T-cell (primary cell): ENCODE measurements around the gene DUOX2. TPM values are rescaled to one million over a fixed set of nuclear protein-coding genes. Genes with fewer than 3 reads are reported as not detected.
"Not testable (repeated sequence)": the region's sequence is repeated elsewhere in the genome, so short reads cannot be mapped to it uniquely, and the experiment has no call there.

Source experiments
- ATAC-seq, 4 experiments: fragments of 200-7000 bp in 3 of 4; fragments of 150-1000 bp in 1 of 4; cut with Tn5 transposase; replicated peaks in 1 of 4; 1 replicate in 3 of 4; 2 replicates in 1 of 4; pipeline ENCODE4 v1.10.0; 2021; ENCODE audit warnings: moderate library complexity in 3 of 4, mild to moderate bottlenecking in 2 of 4, moderate number of reproducible peaks in 1 of 4
- CTCF ChIA-PET, 2 donors: fragments of 300-600 bp; sonication (Branson Sonifier 250); formaldehyde crosslinking; loops; one replicate each; lab custom pipeline; 2022; ENCODE audit warnings: antibody characterized with exemption in 2 of 2; lab: Charles Lee
- POLR2A ChIA-PET, 2 donors: fragments of 300-600 bp; sonication (Branson Sonifier 250); formaldehyde crosslinking; loops; one replicate each; lab custom pipeline; 2022; ENCODE audit warnings: antibody characterized with exemption in 2 of 2; lab: Charles Lee
- DNase-seq, 35 experiments: peaks; one replicate each; pipeline versions ENCODE4 v3.0.0 to v3.0.0-alpha.2; 2013 to 2023
- H3K27ac ChIP-seq: one replicate; pipeline ENCODE4 v1.5.1; 2013; ENCODE audit warnings: low read length
- H3K27me3 ChIP-seq, 2 experiments: replicated peaks in 1 of 2; 1 replicate in 1 of 2; 2 replicates in 1 of 2; pipeline versions ENCODE4 v1.6.1 to v1.7.0; 2013; ENCODE audit warnings: low read length in 1 of 2, mixed read lengths in 1 of 2; ENCODE audit not compliant: control insufficient read depth in 2 of 2, insufficient read depth in 2 of 2; ENCODE audit errors: extremely low read depth in 1 of 2
- H3K36me3 ChIP-seq, 2 donors: 1 replicate in 1 of 2; 2 replicates in 1 of 2; pipeline versions ENCODE4 v1.6.1 to v1.7.0; 2013; ENCODE audit warnings: low read length in 1 of 2; ENCODE audit not compliant: control insufficient read depth in 2 of 2, insufficient read depth in 1 of 2; ENCODE audit errors: extremely low read depth in 1 of 2
- H3K4me1 ChIP-seq, 2 experiments: 1 replicate in 1 of 2; 2 replicates in 1 of 2; pipeline versions ENCODE4 v1.6.1 to v1.7.0; 2013; ENCODE audit warnings: low read length in 2 of 2, mixed read lengths in 1 of 2; ENCODE audit not compliant: insufficient read depth in 2 of 2, control insufficient read depth in 1 of 2; ENCODE audit errors: extremely low read depth in 1 of 2
- H3K4me3 ChIP-seq, 2 donors: 1 replicate in 1 of 2; 2 replicates in 1 of 2; pipeline versions ENCODE4 v1.5.1 to v1.7.0; 2013; ENCODE audit warnings: mild to moderate bottlenecking in 2 of 2, low read length in 1 of 2, moderate library complexity in 1 of 2; ENCODE audit not compliant: control insufficient read depth in 1 of 2; ENCODE audit errors: extremely low read depth in 1 of 2
- H3K9me3 ChIP-seq: 2 replicates; pipeline ENCODE4 v1.7.0; 2013
- H3K27ac Mint-ChIP-seq, 2 donors: one replicate each; pipeline ENCODE4 v1.8.0; 2020 to 2021; ENCODE audit warnings: mild to moderate bottlenecking in 2 of 2, mixed read lengths in 2 of 2
- H3K27me3 Mint-ChIP-seq, 2 donors: one replicate each; pipeline ENCODE4 v1.8.0; 2021 to 2022; ENCODE audit warnings: mixed read lengths in 2 of 2
- H3K36me3 Mint-ChIP-seq: one replicate; pipeline ENCODE4 v1.8.0; 2021; ENCODE audit warnings: mixed read lengths
- H3K4me1 Mint-ChIP-seq, 3 donors: one replicate each; pipeline ENCODE4 v1.8.0; 2020 to 2022; ENCODE audit warnings: mixed read lengths in 3 of 3, mild to moderate bottlenecking in 1 of 3
- H3K4me3 Mint-ChIP-seq, 3 donors: one replicate each; pipeline ENCODE4 v1.8.0; 2020 to 2022; ENCODE audit warnings: mild to moderate bottlenecking in 3 of 3, mixed read lengths in 3 of 3, moderate library complexity in 3 of 3
- H3K9me3 Mint-ChIP-seq, 3 donors: one replicate each; pipeline ENCODE4 v1.8.0; 2020 to 2022; ENCODE audit warnings: mixed read lengths in 3 of 3
- WGBS: methylation state at CpG from one replicate; pipeline ENCODE4 v1.1.5; 2013; ENCODE audit warnings: missing lambda C conversion rate; ENCODE audit not compliant: insufficient coverage; 5-methylcytosine and 5-hydroxymethylcytosine counted together
- total RNA-seq, 35 experiments: library from RNA in 6 of 35; stranded (reverse) in 6 of 35; fragments of 120-200 nt in 1 of 35; gene quantifications; one replicate each; pipeline versions ENCODE4 v1.2.1 to v1.2.4 and lab custom pipeline; 2013 to 2026

The DUOX2 gene
- total RNA-seq, 5 donors from 2014 or later (not counting 1 experiment from before 2014, with no cell fraction given), result 0.10 to 0.16 (median 0.12) TPM; not detected in 2

GRCh38 chr15:45058690-45059675, 55.0 kb downstream of the DUOX2 start:
- POLR2A ChIA-PET, H3K4me3 Mint-ChIP-seq, H3K27me3 ChIP-seq, CTCF ChIA-PET, ATAC-seq, H3K9me3 Mint-ChIP-seq, H3K27me3 Mint-ChIP-seq, H3K4me1 Mint-ChIP-seq, H3K27ac Mint-ChIP-seq, H3K4me3 ChIP-seq, H3K9me3 ChIP-seq, H3K36me3 ChIP-seq, DNase-seq, H3K4me1 ChIP-seq, H3K27ac ChIP-seq: not testable (repeated sequence)
- H3K36me3 Mint-ChIP-seq, result peaks cover 20% of the 10 kb centered on the region
- WGBS, result no CpG with 5 or more reads among the region's 3 CpGs

- H3K4me1 ChIP-seq, ATAC-seq, H3K27me3 ChIP-seq, H3K4me1 Mint-ChIP-seq, H3K27ac ChIP-seq, H3K36me3 ChIP-seq, H3K27me3 Mint-ChIP-seq, DNase-seq, POLR2A ChIA-PET, H3K27ac Mint-ChIP-seq, H3K4me3 Mint-ChIP-seq, H3K9me3 Mint-ChIP-seq, H3K9me3 ChIP-seq, CTCF ChIA-PET, H3K4me3 ChIP-seq: not testable (repeated sequence)
- H3K36me3 Mint-ChIP-seq, result peaks cover 51% of the 10 kb centered on the region
- 86% methylated on average over 2 of the region's 3 CpGs for WGBS
Observed at GRCh38 chr15:45052676-45053075, 61.3 kb downstream of the DUOX2 start.

- Histone ChIP-seq H3K36me3 (peaks cover 0 to 6% of the 10 kb centered on the region in 2 donors), H3K4me1 (no peaks in the 10 kb centered on the region), H3K27ac (no peak overlapping the region), H3K27me3 (no peaks in the 10 kb centered on the region), H3K4me3 (no peak overlapping the region), H3K9me3 (no peaks in the 10 kb centered on the region)
- no CpG with 5 or more reads among the region's 1 CpG for WGBS
- H3K4me3 Mint-ChIP-seq, result no peak overlapping the region
- H3K9me3 Mint-ChIP-seq, result peaks cover 0 to 7% (median 4%) of the 10 kb centered on the region in 3 donors
- DNase-seq (no peak), ATAC-seq (no peak)
- CTCF ChIA-PET, result no interaction called here
- no peaks in the 10 kb centered on the region for H3K27me3 Mint-ChIP-seq
- no peak overlapping the region for H3K27ac Mint-ChIP-seq
- POLR2A ChIA-PET, result interaction anchor here in 1 of 2 donors (0.6 kb wide), 1 partner anchor 1691 kb away, joined by 10 read pairs; no protein-coding TSS in a partner anchor
- peaks cover 0 to 3% (median 0%) of the 10 kb centered on the region in 3 donors for H3K4me1 Mint-ChIP-seq
- H3K36me3 Mint-ChIP-seq, result peaks cover 52% of the 10 kb centered on the region
Observed at GRCh38 chr15:45050587-45050986, 63.4 kb downstream of the DUOX2 start.

GRCh38 chr15:45048794-45049631, 65.0 kb downstream of the DUOX2 start:
- Histone ChIP-seq H3K4me3 (no peak overlapping the region), H3K36me3 (peaks cover 0 to 6% of the 10 kb centered on the region in 2 donors), H3K9me3 (no peaks in the 10 kb centered on the region), H3K27ac (no peak overlapping the region), H3K4me1 (no peaks in the 10 kb centered on the region), H3K27me3 (no peaks in the 10 kb centered on the region)
- peak in 3 of 4 experiments; percentile 19 to 46 (median 27) for ATAC-seq
- no peak overlapping the region for H3K4me3 Mint-ChIP-seq
- CTCF ChIA-PET, result no interaction called here
- H3K27me3 Mint-ChIP-seq, result no peaks in the 10 kb centered on the region
- peaks cover 0 to 3% (median 0%) of the 10 kb centered on the region in 3 donors for H3K4me1 Mint-ChIP-seq
- no peak overlapping the region for H3K27ac Mint-ChIP-seq
- WGBS, result 63% methylated on average over 1 of the region's 7 CpGs
- peak in 11 of 35 experiments; percentile 2 to 41 (median 13) for DNase-seq
- H3K9me3 Mint-ChIP-seq, result peaks cover 0 to 7% (median 4%) of the 10 kb centered on the region in 3 donors
- POLR2A ChIA-PET, result no interaction called here
- H3K36me3 Mint-ChIP-seq, result peaks cover 52% of the 10 kb centered on the region

GRCh38 chr15:45048449-45048793, 65.6 kb downstream of the DUOX2 start:
- H3K36me3 ChIP-seq, CTCF ChIA-PET, DNase-seq, H3K9me3 ChIP-seq, H3K4me1 ChIP-seq, H3K27me3 Mint-ChIP-seq, H3K27ac Mint-ChIP-seq, H3K4me3 Mint-ChIP-seq, ATAC-seq, H3K4me1 Mint-ChIP-seq, H3K27me3 ChIP-seq, H3K27ac ChIP-seq, H3K9me3 Mint-ChIP-seq, POLR2A ChIA-PET, H3K4me3 ChIP-seq: not testable (repeated sequence)
- 100% methylated on average over 1 of the region's 4 CpGs for WGBS
- H3K36me3 Mint-ChIP-seq, result peaks cover 52% of the 10 kb centered on the region

GRCh38 chr15:45044270-45044669, 69.7 kb downstream of the DUOX2 start:
- H3K9me3 ChIP-seq, H3K27me3 Mint-ChIP-seq, H3K36me3 ChIP-seq, H3K27ac Mint-ChIP-seq, H3K4me3 ChIP-seq, H3K4me3 Mint-ChIP-seq, DNase-seq, H3K27ac ChIP-seq, H3K4me1 ChIP-seq, CTCF ChIA-PET, POLR2A ChIA-PET, H3K4me1 Mint-ChIP-seq, H3K27me3 ChIP-seq, ATAC-seq, H3K9me3 Mint-ChIP-seq: not testable (repeated sequence)
- H3K36me3 Mint-ChIP-seq, result peaks cover 21% of the 10 kb centered on the region
- no CpG with 5 or more reads among the region's 1 CpG for WGBS
